Activated effector memory CD4-positive, alpha-beta T cell treated with anti-CD3 and anti-CD28 coated beads, Interleukin-2, amount 50 U/mL, for 16 hours (primary cell): ENCODE data around the gene DDX46.
A peak's percentile ranks its signal among the peaks of the same experiment; 100 is the strongest.
"Not testable (repeated sequence)": the region's sequence is repeated elsewhere in the genome, so short reads cannot be mapped to it uniquely, and the experiment has no call there.

Source experiments
- DNase-seq: peaks from one replicate; pipeline ENCODE4 v3.0.0-alpha.2; 2020

Gene DDX46

GRCh38 chr5:134758504-134759341 is at the start of gene DDX46:
Gene DDX46 (plus strand): TSS chr5:134758779. CDS start chr5:134758939, 160 bp downstream.
- peak; percentile 98 for DNase-seq

GRCh38 chr5:134714120-134714519 is 44.5 kb upstream of the DDX46 start:
- no peak for DNase-seq

DNA sequence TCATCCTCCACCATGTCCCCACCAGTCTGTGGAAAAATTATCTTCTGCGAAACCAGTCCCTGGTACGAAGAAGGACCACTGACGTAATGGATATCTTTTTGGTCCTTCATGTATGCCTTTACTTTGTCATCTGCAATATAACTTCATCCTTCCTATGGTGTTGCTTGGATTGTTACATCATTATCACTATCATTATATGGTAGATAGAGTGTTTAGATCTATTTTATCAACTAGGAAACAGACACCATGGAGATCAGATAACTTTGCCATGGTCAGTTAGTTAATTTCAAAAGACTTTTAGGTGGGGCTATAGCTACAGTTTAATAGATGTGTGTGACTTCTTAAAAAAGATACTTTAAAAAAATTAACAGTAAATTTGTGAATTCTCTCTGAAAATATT is 44.0 kb upstream of the DDX46 start:
- DNase-seq, result no peak

- not testable (repeated sequence) for DNase-seq
These were observed 43.1 kb upstream of the DDX46 start for GRCh38 chr5:134715466-134715865.

DNA sequence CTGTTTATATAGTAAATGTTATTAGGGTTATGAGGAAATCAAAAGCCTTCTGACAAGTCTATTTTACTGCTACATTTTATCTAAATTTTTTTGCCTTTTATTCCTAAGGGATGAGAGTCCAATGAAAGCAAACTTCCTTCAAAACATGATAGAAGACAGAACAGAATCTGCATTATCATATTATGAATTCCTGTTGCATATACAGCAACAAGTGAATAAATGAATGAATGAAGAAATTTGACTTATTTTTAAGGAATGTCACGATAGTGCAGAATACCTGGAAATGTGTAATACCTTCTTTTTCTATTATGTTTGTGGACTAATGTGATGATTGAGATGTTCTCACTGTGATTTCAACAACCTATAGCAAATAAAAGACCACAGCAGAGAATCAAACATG is 33.7 kb upstream of the DDX46 start:
- DNase-seq, result no peak

DNA sequence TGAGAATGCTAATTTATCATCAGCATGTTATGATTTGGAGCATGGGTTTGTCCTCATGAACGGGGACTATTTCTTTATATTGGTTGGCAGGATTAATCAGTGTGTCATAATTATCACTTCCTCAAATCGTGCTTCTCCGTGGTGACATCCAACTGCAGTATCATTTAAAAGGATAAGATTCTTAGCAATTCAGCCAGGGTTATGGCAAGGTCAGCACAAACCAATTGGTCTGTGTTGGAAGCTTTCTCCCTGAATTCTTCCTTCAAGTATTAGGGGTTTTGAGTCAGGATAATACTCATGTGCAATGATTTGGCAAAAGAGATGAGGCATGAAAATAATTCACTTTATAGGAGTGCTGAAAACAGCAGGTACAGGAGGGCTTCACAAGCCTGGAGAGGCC is 25.8 kb upstream of the DDX46 start:
- no peak for DNase-seq

- DNase-seq, result no peak
These were observed 23.3 kb upstream of the DDX46 start for GRCh38 chr5:134735243-134735642.

GRCh38 chr5:134736173-134736812 is 22.3 kb upstream of the DDX46 start:
- DNase-seq, result no peak

DNA sequence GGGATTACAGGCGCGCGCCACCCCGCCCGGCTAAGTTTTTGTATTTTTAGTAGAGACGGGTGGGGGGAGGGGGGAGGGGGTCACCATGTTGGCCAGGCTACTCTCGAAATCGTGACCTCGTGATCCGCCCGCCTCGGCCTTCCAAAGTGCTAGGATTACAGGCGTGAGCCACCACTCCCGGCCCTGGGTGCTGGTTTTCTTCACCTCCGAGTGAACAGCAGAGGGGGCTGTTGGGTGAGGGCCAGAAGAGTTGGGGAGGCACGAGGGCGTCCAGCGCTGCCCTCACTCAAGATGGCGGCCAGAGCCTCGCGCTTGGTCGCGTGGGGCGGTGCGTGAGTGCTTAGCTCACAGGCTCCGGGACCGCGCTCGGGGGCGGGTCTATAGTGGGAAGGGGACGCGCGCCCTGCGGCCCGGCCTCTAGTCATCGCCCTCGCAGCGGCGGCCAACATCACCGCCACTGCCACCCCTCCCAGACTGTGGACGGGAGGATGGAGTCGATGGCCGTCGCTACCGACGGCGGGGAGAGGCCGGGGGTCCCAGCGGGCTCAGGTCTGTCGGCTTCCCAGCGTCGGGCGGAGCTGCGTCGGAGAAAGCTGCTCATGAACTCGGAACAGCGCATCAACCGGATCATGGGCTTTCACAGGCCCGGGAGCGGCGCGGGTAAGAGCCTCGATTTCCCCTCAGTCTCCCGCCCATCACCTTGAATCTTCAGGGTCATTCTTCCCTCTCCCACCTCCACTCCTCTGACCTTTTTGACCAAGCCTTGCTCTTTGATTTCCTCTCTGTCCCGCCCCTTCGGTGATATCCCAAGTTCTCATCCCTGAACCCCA is 20.2 kb upstream of the DDX46 start, which contains the start of gene CAMLG:
CAMLG (plus strand) TSS at position 416 of the 830 bp plus-strand sequence; CDS start at position 489, 73 bp downstream.
- DNase-seq, result peak; percentile 99

DNA sequence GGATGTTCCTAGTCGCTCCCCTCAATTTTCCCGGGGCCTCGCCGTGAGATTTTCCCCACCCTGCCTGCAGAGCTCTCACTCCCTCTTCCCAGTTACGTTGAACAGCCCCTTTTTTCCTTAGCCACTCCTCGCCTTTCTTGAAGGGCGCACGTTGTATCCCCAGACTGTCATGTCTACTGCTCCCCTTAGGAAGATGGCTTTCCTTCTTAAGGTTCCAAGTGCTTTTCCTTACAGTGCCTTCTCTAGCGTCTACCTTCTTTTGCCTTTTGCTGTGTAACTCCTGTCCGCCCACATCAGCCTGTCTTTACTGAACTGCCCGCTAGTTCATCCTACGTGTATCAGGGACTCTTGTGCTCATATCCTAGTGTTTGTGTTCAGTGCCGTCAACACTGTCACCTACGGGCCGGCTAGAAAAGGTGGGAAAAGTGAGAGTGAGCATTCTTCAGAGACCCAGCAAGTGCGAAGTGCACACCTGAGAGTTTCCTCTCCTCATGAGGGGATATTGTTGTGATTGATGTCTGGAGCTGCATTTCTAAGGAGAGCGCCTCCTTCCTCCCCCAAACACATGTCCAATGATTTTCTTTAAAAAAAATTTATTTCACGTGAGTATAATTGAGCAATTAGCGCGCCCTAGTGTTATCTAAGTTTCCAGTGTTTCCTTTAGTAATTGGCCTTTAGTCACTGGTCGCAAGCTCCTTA is 19.5 kb upstream of the DDX46 start:
- DNase-seq, result peak; percentile 66

GRCh38 chr5:134741052-134741451 is 17.5 kb upstream of the DDX46 start:
- DNase-seq, result no peak

DNA sequence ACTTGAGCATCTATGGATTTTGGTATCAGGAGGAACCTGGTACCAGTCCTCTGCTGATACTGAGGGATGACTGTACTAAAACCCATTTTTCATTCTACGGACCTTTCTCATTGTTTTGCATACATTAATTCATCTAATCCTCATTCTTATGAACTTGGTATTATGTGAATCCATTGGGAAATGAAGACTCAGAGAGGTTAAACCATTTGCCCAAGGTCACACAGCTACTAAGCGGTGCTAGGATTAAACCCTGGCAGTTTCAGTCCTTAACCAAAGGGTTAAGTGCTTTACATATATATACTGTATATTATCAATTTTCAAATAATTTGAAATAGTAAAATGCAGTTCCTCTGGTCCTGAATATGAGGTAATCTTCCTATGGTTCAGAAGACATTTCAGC is 16.4 kb upstream of the DDX46 start:
- DNase-seq, result no peak

GRCh38 chr5:134749415-134749814 is 9.2 kb upstream of the DDX46 start:
- DNase-seq, result no peak

- no peak for DNase-seq
These were observed 439 bp upstream of the DDX46 start for GRCh38 chr5:134758176-134758503.

GRCh38 chr5:134767528-134768291 is 9.1 kb downstream of the DDX46 start:
- DNase-seq, result not testable (repeated sequence)

DNA sequence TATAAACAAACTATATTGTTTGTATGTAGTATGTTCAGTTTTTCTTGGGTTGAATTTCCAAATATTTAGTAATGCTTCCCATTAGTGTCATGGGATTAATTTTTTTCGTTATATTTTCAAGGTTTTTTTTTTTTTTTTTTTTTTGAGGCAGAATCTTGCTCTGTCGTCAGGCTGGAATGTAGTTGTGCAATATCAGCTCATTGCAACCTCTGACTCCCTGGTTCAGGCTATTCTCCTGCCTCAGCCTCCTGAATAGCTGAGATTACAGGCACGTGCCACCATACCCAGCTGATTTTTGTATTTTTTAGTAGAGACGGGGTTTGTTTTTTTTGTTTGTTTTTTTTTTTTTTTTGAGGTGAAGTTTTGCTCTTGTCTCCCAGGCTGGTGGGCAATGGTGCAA is 10.6 kb downstream of the DDX46 start:
- no peak for DNase-seq

DNA sequence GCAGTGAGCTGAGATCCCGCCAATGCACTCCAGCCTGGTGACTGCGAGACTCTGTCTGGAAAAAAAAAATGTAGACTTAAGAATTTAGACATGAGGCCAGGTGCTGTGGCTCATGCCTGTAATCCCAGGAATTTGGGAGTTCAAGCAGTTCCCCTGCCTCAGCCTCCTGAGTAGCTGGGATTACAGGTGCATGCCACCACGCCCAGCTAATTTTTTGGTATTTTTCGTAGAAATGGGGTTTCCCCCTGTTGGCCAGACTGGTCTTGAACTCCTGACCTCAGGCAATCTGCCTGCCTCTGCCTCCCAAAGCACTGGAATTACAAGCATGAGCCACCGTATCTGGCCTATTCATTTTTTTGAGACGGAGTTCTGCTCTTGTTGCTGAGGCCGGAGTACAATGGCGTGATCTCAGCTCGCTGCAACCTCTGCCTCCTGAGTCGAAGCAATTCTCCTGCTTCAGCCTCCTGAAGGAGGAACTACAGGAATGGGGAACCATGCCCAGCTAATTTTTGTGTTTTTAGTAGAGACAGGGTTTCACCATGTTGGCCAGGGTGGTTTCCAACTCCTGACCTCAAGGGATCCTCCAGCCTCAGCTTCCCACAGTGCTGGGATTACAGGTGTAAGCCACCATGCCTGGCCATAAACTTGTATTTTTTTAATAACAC is 14.0 kb downstream of the DDX46 start:
- DNase-seq, result no peak

GRCh38 chr5:134777366-134777765 is 18.8 kb downstream of the DDX46 start:
- DNase-seq, result no peak

DNA sequence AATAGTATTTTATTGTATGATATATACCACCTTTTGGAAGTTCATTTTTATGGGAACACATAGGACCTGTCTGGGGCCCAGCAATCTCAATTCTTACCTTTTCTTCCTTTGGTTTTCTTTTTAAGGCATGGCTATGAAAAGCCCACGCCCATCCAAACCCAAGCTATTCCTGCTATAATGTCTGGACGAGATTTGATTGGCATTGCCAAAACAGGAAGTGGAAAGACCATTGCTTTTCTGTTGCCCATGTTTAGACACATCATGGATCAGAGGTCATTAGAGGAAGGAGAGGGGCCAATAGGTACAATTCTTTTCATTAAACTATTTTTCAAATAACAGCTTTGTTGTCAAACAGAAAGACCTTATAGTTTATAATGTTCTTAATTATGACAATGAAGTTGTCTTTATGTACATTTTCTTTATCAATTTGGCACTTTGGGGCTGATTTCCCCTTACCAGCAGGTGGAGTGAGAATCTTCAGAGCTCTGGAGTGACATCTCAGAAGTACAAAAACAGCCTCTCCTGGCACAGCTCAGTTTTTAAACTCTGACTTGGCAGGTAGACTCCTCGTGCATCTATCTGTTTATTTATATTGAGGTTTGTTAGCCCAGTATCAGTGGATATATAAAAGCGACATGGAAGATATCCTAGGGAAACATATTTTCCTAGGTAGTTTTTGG is 25.8 kb downstream of the DDX46 start:
- DNase-seq, result no peak

DNA sequence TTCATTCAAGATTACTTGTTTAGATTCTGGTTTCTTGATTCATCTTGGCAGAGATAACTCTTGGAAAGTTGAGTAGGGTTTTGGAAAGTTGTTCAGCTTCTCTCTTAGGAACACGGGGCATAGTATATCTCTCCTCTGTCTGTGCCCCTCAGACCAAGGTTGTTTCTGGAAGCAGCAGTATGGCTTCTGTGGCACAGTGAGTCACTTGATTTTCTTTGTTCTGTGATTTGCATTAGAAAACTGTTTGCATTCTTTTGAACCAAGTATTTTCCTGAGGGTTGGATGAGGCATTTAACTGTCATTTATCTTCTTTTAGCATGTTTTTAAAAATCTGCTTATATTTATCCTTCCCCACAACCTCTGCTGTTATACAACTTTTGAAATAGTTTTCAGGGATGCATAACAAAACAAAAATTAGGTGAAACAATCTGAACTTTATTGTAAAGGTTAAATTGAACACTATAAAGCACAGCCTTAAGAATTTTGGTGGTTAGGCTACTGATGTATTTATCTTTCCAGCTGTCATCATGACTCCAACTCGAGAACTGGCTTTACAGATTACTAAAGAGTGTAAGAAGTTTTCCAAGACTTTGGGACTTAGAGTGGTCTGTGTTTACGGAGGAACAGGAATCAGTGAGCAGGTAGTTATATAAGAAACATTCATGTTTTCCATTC is 26.5 kb downstream of the DDX46 start:
- no peak for DNase-seq
